ENCODE data around the gene SIL1. TPM values are rescaled to one million over a fixed set of nuclear protein-coding genes. Genes with fewer than 3 reads are reported as not detected.

SIL1 gene
- total RNA-seq, 1 donor from 2014 or later: 83.0 TPM

- DNase-seq (ENCODE audit: low spot score): no peak
Measured at GRCh38 chr5:138956801-138957200, 241.4 kb downstream of the SIL1 start.

GRCh38 chr5:138955671-138956295, 242.4 kb downstream of the SIL1 start:
- no peak for DNase-seq (ENCODE audit: low spot score)

GRCh38 chr5:138955013-138955660, 243.0 kb downstream of the SIL1 start:
- DNase-seq (ENCODE audit: low spot score): peak; percentile 46

GRCh38 chr5:138954257-138955012, 243.7 kb downstream of the SIL1 start:
- DNase-seq (ENCODE audit: low spot score): peak; percentile 39

GRCh38 chr5:138953387-138954256, 244.5 kb downstream of the SIL1 start:
- DNase-seq (ENCODE audit: low spot score): peak; percentile 90

- DNase-seq (ENCODE audit: low spot score): no peak
Measured at GRCh38 chr5:138952962-138953361, 245.2 kb downstream of the SIL1 start.

GRCh38 chr5:138951986-138952735, 246.0 kb downstream of the SIL1 start:
- no peak for DNase-seq (ENCODE audit: low spot score)

GRCh38 chr5:138951091-138951985, 246.8 kb downstream of the SIL1 start:
- no peak for DNase-seq (ENCODE audit: low spot score)

- DNase-seq (ENCODE audit: low spot score): no peak
Measured at GRCh38 chr5:138950421-138951031, 247.6 kb downstream of the SIL1 start.

- no peak for DNase-seq (ENCODE audit: low spot score)
Measured at GRCh38 chr5:138949988-138950387, 248.2 kb downstream of the SIL1 start.

- DNase-seq (ENCODE audit: low spot score): no peak
Measured at GRCh38 chr5:138949223-138949574, 249.0 kb downstream of the SIL1 start.

- no peak for DNase-seq (ENCODE audit: low spot score)
Measured at GRCh38 chr5:138948471-138949222, 249.5 kb downstream of the SIL1 start.

- no peak for DNase-seq (ENCODE audit: low spot score)
Measured at GRCh38 chr5:138947780-138948179, 250.4 kb downstream of the SIL1 start.

- DNase-seq (ENCODE audit: low spot score): no peak
Measured at GRCh38 chr5:138946831-138947560, 251.2 kb downstream of the SIL1 start.

- no peak for DNase-seq (ENCODE audit: low spot score)
Measured at GRCh38 chr5:138946241-138946623, 251.9 kb downstream of the SIL1 start.

- DNase-seq (ENCODE audit: low spot score): no peak
Measured at GRCh38 chr5:138945421-138946240, 252.5 kb downstream of the SIL1 start.

GRCh38 chr5:138944527-138945322, 253.4 kb downstream of the SIL1 start:
- no peak for DNase-seq (ENCODE audit: low spot score)

Measured in ureter (tissue), 1 donor.